ENCODE results near the gene AGPAT3.
"Not testable (repeated sequence)": the region's sequence is repeated elsewhere in the genome, so short reads cannot be mapped to it uniquely, and the experiment has no call there.

AGPAT3 gene, protein sequence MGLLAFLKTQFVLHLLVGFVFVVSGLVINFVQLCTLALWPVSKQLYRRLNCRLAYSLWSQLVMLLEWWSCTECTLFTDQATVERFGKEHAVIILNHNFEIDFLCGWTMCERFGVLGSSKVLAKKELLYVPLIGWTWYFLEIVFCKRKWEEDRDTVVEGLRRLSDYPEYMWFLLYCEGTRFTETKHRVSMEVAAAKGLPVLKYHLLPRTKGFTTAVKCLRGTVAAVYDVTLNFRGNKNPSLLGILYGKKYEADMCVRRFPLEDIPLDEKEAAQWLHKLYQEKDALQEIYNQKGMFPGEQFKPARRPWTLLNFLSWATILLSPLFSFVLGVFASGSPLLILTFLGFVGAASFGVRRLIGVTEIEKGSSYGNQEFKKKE

DNA sequence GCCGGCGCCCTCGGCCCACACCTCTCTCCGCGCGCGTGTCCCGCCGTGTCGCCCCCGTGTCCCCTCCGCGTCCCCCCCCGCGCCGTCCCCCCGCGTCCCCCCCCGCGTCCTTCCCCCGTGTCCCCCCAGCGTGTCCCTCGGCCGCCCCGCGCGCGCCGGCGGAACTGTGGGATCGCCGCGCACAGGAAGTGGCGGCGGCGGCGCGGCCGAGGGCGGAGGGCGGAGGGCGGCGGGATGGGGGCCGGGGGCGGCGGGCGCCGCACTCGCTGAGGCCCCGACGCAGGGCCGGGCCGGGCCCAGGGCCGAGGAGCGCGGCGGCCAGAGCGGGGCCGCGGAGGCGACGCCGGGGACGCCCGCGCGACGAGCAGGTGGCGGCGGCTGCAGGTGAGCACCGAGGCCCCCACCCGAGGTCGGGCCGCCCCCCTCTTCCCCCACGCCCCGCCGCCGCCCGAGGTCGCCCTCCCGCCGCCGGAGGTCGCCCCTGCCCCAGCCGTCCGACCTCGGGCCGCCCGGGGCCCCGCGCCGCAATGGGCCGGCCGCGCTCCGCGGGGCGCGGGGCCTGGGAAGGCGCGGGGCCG, at the start of gene AGPAT3:
AGPAT3 (plus strand) TSS at position 262 of the 578 bp plus-strand sequence. CDS start 94,459 bp downstream, outside the sequence.
- Histone ChIP-seq H3K4me1 (ENCODE audit: insufficient read depth, low read length) (peaks cover 37% of the 10 kb centered on the region), H3K27me3 (ENCODE audit: control insufficient read depth in 1 of 2, insufficient read depth in 2 of 2, low read length in 2 of 2) (no peaks in the 10 kb centered on the region), H3K9ac (ENCODE audit: low read length) (peak within 1 kb of the TSS; percentile 27), H3K9me3 (ENCODE audit: low read length) (no peaks in the 10 kb centered on the region), H3K27ac (ENCODE audit: low read depth, low read length) (peak within 1 kb of the TSS; percentile 86), H3K4me3 (ENCODE audit: low read depth in 1 of 2, low read length in 2 of 2) (peak within 1 kb of the TSS; percentile 63 to 77), H3K36me3 (ENCODE audit: insufficient read depth, low read length) (no peaks in the 10 kb centered on the region)

DNA sequence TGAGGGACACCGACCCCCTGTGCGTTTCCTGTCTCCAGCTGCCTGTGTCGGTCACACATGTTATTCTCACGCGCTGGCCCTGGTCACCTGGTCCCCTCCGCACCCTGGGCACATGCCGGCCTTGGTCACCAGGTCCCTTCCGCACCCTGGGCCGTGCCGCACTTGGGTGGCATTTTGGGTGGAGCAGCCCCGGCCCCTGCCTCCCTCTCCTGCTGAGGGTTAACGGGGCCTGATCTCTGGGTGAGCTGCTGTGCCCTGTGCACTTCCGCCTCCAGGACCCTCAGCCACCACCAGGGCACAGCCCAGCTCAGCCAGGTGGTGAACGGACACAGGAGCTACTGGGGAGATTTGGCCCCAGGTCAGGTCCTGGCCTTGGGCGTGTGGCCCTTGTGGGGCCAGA, 49.0 kb upstream of the AGPAT3 start:
- H3K9ac ChIP-seq (ENCODE audit: low read length), result no peak overlapping the region
- H3K27me3 ChIP-seq (ENCODE audit: control insufficient read depth in 1 of 2, insufficient read depth in 2 of 2, low read length in 2 of 2), result peaks cover 0 to 12% of the 10 kb centered on the region in 2 donors
- no peaks in the 10 kb centered on the region for H3K9me3 ChIP-seq (ENCODE audit: low read length)
- no peak overlapping the region for H3K4me3 ChIP-seq (ENCODE audit: low read depth in 1 of 2, low read length in 2 of 2)
- peaks cover 4% of the 10 kb centered on the region for H3K4me1 ChIP-seq (ENCODE audit: insufficient read depth, low read length)
- H3K27ac ChIP-seq (ENCODE audit: low read depth, low read length), result no peak overlapping the region
- H3K36me3 ChIP-seq (ENCODE audit: insufficient read depth, low read length), result no peaks in the 10 kb centered on the region

DNA sequence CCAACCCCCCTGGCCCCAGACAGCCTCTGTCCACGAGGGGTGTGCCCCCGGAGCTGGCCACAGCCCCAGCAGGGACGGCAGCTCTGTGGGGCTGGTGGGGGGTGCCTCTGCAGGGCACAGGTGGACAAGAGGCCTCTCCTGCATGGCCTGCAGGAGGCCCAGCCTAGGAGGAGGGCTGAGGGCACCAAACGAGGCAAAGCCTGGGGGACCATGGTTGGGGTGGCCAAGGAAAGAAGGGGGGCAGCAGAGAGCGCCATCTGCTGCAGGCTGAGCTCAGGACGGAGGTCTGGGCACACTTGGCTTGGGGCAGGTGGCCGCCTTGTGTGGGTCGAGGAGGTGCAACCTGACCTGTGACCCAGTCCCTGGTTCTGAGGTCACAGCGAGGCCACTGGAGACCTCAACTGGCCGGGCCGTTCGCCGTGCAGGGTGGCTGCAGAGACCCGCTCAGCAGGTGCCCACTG, 48.4 kb upstream of the AGPAT3 start:
- Histone ChIP-seq H3K9ac (ENCODE audit: low read length) (no peak overlapping the region), H3K9me3 (ENCODE audit: low read length) (no peaks in the 10 kb centered on the region), H3K4me1 (ENCODE audit: insufficient read depth, low read length) (no peaks in the 10 kb centered on the region), H3K27me3 (ENCODE audit: control insufficient read depth in 1 of 2, insufficient read depth in 2 of 2, low read length in 2 of 2) (peaks cover 0 to 12% of the 10 kb centered on the region in 2 donors), H3K4me3 (ENCODE audit: low read depth in 1 of 2, low read length in 2 of 2) (no peak overlapping the region), H3K36me3 (ENCODE audit: insufficient read depth, low read length) (no peaks in the 10 kb centered on the region), H3K27ac (ENCODE audit: low read depth, low read length) (no peak overlapping the region)

DNA sequence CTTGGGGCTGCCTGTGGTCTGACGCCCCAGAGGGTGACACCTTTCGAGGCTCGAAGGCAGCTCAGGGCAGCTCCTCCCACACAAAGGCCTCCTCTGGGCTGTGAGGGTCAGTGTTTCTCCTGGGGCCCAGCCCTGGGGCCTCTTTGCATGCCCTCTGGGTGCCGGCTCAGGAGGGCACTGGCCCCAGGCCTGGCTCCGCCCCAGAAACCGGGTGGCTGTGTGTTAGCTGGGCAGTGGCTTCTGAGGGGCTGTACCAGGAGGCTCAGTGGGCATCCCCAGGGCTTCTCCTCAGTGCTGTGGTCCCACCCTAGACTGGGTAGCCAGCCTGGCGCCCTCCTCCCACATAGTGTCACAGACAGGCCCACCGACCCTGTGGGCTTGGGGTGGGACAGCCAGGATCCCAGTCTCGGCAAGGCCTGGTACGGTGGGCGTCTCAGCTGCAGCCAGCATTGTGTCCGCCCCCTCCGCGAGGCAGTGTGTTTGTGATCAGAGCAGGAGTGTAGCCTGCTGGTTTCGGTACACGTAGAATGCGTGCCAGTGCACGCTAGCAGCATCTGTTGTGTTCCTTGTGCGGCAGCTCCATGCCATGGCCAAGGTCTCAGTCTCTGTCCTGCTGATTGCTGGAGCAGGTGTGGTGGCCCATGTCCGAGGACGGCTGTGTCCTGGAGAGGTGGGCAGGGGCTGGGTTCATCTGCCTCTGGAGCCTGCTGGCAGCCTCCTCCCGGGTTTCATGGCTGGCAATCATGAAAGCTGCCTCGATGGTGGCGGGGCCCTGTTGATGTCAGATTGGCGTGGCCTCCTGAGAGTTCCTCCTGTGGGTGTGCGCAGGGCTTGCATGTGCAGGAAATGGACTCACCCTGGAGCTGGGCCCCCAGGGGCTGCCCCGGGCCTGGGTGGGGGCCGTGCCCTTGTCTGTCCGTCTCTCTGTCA, 47.6 kb upstream of the AGPAT3 start:
- Histone ChIP-seq H3K4me1 (ENCODE audit: insufficient read depth, low read length) (no peaks in the 10 kb centered on the region), H3K9ac (ENCODE audit: low read length) (no peak overlapping the region), H3K27me3 (ENCODE audit: control insufficient read depth in 1 of 2, insufficient read depth in 2 of 2, low read length in 2 of 2) (peaks cover 0 to 12% of the 10 kb centered on the region in 2 donors), H3K9me3 (ENCODE audit: low read length) (no peaks in the 10 kb centered on the region), H3K4me3 (ENCODE audit: low read depth in 1 of 2, low read length in 2 of 2) (no peak overlapping the region), H3K27ac (ENCODE audit: low read depth, low read length) (no peak overlapping the region), H3K36me3 (ENCODE audit: insufficient read depth, low read length) (no peaks in the 10 kb centered on the region)

DNA sequence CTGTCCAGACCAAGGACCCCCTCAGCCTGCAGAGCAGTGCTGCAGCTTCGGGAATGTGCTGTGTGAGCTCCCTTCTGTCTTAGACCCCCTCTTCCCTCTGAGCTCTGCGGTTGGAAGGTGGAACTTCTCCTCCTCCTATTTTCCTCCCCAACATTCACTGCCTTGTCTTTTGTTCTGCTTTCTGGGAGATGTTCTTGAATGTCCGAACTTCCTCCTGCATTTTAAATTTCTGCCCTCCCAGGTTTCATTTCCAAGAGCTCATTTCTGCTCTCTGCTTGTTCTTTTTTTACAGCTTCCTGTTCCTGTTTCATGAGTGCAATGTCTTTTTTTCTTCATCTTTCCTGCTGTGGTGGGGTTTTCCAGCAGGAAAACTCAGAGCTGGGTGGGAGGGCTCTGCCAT, 46.3 kb upstream of the AGPAT3 start:
- Histone ChIP-seq H3K9me3 (ENCODE audit: low read length) (no peaks in the 10 kb centered on the region), H3K4me1 (ENCODE audit: insufficient read depth, low read length) (no peaks in the 10 kb centered on the region), H3K36me3 (ENCODE audit: insufficient read depth, low read length) (no peaks in the 10 kb centered on the region), H3K27me3 (ENCODE audit: control insufficient read depth in 1 of 2, insufficient read depth in 2 of 2, low read length in 2 of 2) (peaks cover 0 to 12% of the 10 kb centered on the region in 2 donors), H3K9ac (ENCODE audit: low read length) (no peak overlapping the region), H3K27ac (ENCODE audit: low read depth, low read length) (no peak overlapping the region), H3K4me3 (ENCODE audit: low read depth in 1 of 2, low read length in 2 of 2) (no peak overlapping the region)

DNA sequence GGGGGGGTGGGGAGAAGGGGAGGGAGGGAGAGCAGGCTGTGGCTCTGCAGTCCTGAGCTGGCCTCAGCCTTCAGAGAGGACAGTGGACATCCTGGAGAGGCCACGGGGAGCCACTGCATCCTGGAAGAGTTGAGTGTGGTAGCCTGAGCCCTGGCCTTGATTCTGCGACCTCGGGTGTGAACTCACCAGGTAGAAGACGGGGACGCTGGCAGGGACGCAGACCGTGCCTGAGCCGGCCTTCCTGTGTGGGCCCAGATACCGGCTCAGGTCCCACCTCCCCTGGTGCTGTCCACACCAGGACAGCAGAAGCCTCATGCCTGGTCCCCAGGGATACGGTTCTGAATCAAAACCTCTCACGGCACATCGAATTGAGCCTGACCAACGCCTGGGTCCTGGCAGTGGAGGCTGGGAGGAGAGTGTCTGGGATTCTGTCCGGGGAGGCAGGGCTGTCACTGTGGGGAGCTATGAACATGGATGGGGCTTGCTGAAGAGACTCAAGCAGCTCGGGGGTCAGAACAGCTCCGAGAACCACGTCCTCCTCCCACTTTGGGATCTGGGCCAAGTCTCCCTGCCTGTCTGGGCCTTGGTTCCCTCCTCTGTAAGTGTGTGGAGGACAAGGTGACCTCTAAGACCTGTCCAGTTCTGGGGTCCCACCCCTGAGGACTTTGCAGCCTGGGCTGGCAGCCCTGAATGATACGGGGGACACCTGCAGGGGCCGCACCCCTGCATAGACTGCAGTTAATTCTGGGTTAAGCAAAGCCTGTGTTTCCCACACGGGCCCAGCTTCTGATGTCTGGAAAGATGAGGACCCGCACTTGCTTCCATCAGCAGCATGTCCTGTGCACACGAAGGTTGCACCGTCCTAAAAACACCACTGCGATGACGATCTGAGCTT, 45.3 kb upstream of the AGPAT3 start:
- Histone ChIP-seq H3K27ac (ENCODE audit: low read depth, low read length) (no peak overlapping the region), H3K4me3 (ENCODE audit: low read depth in 1 of 2, low read length in 2 of 2) (no peak overlapping the region), H3K9ac (ENCODE audit: low read length) (no peak overlapping the region), H3K27me3 (ENCODE audit: control insufficient read depth in 1 of 2, insufficient read depth in 2 of 2, low read length in 2 of 2) (peaks cover 0 to 9% of the 10 kb centered on the region in 2 donors), H3K4me1 (ENCODE audit: insufficient read depth, low read length) (no peaks in the 10 kb centered on the region), H3K9me3 (ENCODE audit: low read length) (no peaks in the 10 kb centered on the region), H3K36me3 (ENCODE audit: insufficient read depth, low read length) (no peaks in the 10 kb centered on the region)

DNA sequence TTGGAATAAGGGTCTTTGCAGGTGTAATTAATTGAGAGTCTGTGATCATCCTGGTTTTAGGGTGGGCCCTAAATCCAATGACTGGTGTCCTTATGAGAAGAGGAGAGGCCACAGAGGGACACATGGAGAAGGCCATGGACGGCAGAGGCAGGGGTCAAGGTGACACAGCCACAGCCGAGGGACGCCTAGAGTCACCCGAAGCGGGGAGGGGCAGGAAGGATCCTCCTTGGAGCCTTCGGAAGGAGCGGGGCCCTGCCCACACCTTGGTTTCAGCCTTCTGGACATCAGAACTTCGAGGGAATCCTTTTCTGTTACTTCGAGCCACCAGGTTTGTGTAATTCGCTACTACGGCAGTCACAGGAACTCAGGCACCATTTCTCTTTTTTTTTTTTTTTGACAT, 44.6 kb upstream of the AGPAT3 start:
- Histone ChIP-seq H3K4me1 (ENCODE audit: insufficient read depth, low read length) (no peaks in the 10 kb centered on the region), H3K36me3 (ENCODE audit: insufficient read depth, low read length) (no peaks in the 10 kb centered on the region), H3K27me3 (ENCODE audit: control insufficient read depth in 1 of 2, insufficient read depth in 2 of 2, low read length in 2 of 2) (peaks cover 0 to 8% of the 10 kb centered on the region in 2 donors), H3K27ac (ENCODE audit: low read depth, low read length) (no peak overlapping the region), H3K9me3 (ENCODE audit: low read length) (no peaks in the 10 kb centered on the region), H3K9ac (ENCODE audit: low read length) (no peak overlapping the region), H3K4me3 (ENCODE audit: low read depth in 1 of 2, low read length in 2 of 2) (no peak overlapping the region)

DNA sequence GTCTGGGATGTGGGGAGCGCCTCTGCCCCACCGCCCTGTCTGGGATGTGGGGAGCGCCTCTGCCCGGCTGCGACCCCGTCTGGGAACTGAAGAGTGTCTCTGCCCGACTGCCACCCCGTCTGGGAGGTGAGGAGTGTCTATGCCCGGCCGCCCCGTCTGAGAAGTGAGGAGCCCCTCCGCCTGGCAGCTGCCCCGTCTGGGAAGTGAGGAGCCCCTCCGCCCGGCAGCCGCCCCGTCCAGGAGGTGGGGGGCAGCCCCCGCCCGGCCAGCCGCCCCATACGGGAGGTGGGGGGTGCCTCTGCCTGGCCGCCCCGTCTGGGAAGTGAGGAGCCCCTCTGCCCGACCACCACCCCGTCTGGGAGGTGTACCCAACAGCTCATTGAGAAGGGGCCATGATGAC, 42.9 kb upstream of the AGPAT3 start:
- not testable (repeated sequence) for H3K4me1 ChIP-seq (ENCODE audit: insufficient read depth, low read length); H3K4me3 ChIP-seq (ENCODE audit: low read depth in 1 of 2, low read length in 2 of 2); H3K27ac ChIP-seq (ENCODE audit: low read depth, low read length); H3K36me3 ChIP-seq (ENCODE audit: insufficient read depth, low read length); H3K9me3 ChIP-seq (ENCODE audit: low read length); H3K9ac ChIP-seq (ENCODE audit: low read length)
- peaks cover 0 to 16% of the 10 kb centered on the region in 2 donors for H3K27me3 ChIP-seq (ENCODE audit: control insufficient read depth in 1 of 2, insufficient read depth in 2 of 2, low read length in 2 of 2)

DNA sequence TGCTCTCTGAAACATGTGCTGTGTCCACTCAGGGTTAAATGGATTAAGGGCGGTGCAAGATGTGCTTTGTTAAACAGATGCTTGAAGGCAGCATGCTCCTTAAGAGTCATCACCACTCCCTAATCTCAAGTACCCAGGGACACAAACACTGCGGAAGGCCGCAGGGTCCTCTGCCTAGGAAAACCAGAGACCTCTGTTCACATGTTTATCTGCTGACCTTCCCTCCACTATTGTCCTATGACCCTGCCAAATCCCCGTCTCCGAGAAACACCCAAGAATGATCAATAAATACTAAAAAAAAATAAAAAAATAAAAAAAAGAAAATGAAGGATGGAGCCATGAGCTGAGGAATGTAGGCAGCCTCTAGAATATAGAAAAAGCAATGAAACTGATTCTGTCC, 42.3 kb upstream of the AGPAT3 start:
- H3K27ac ChIP-seq (ENCODE audit: low read depth, low read length), result not testable (repeated sequence)

DNA sequence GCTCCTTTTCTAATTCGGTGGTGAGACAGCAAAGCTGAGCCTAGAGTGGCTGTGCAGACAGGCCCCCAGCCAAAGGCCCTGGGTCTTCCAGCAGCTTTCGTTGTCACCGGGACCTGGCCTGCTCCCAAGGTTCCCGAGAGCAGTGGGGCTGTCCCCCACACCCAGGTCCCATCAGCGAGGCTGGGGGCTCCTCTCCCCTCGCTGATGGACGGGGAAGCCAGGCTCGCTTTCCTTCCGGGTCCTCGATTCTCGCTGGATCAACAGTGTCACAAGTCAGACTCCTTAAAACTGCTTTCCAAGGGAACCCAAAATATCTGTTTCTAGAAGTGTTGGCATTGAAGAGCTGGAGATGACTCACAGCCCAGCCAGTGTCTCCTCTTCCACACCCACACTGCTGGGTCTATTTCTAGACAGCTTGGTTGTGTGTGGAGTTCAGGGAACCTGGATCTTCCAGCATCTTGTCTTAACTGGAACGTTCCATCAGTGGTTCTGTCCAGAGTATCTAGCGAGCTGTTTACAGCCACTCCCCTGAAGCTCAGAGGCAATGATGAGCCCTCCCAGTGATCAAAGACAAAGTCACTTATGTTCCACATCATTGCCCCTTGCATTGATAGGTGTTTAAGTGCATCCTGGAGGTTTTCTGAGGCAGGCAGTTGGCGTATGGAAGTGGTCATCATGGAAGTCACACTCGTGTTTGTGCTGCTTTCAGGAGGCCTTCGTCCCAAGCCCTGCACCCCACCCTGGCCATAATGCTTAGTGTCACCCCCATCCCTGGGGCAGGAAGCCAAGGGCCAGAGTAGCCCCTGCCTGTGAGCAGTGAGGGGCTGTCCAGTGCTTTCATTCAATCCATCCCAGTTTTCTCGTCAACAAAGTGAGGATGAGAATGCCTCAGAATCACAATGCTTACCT, 40.4 kb upstream of the AGPAT3 start:
- Histone ChIP-seq H3K27me3 (ENCODE audit: control insufficient read depth in 1 of 2, insufficient read depth in 2 of 2, low read length in 2 of 2) (peaks cover 0 to 16% of the 10 kb centered on the region in 2 donors), H3K4me3 (ENCODE audit: low read depth in 1 of 2, low read length in 2 of 2) (no peak overlapping the region), H3K4me1 (ENCODE audit: insufficient read depth, low read length) (no peaks in the 10 kb centered on the region), H3K9ac (ENCODE audit: low read length) (no peak overlapping the region), H3K36me3 (ENCODE audit: insufficient read depth, low read length) (no peaks in the 10 kb centered on the region), H3K27ac (ENCODE audit: low read depth, low read length) (no peak overlapping the region), H3K9me3 (ENCODE audit: low read length) (no peaks in the 10 kb centered on the region)

More for the DNA sequence above, 42.3 kb upstream of the AGPAT3 start:
- H3K9me3 ChIP-seq (ENCODE audit: low read length); H3K9ac ChIP-seq (ENCODE audit: low read length); H3K4me3 ChIP-seq (ENCODE audit: low read depth in 1 of 2, low read length in 2 of 2); H3K4me1 ChIP-seq (ENCODE audit: insufficient read depth, low read length); H3K36me3 ChIP-seq (ENCODE audit: insufficient read depth, low read length): not testable (repeated sequence)
- peaks cover 0 to 16% of the 10 kb centered on the region in 2 donors for H3K27me3 ChIP-seq (ENCODE audit: control insufficient read depth in 1 of 2, insufficient read depth in 2 of 2, low read length in 2 of 2)
